Right atrium auricular region (tissue), 2 donors: Measurements from ENCODE around the gene SLX9. TPM values are rescaled to one million over a fixed set of nuclear protein-coding genes. Genes with fewer than 3 reads are reported as not detected.

Source experiments
- DNase-seq: peaks from one replicate; pipeline ENCODE4 v3.0.0-alpha.2; 2019; ENCODE audit warnings: low spot score
- H3K27ac ChIP-seq, 2 donors: fragments of 200-600 bp; sonication (generic); 1 replicate in 1 of 2; 2 replicates in 1 of 2; pipeline ENCODE4 v1.5.1; 2016 to 2019
- H3K27me3 ChIP-seq, 2 donors: fragments of 200-600 bp; sonication (generic); one replicate each; pipeline versions ENCODE4 v1.5.1 to v1.6.0; 2017 to 2019
- H3K36me3 ChIP-seq: fragments of 200-600 bp; sonication (generic); one replicate; pipeline ENCODE4 v1.5.1; 2016
- H3K4me1 ChIP-seq, 2 donors: fragments of 200-600 bp; sonication (generic); one replicate each; pipeline versions ENCODE4 v1.5.1 to v1.6.0; 2017 to 2019
- H3K4me3 ChIP-seq, 2 donors: fragments of 200-600 bp; sonication (generic); 1 replicate in 1 of 2; 2 replicates in 1 of 2; pipeline ENCODE4 v1.5.1; 2017 to 2019; ENCODE audit warnings: mild to moderate bottlenecking in 1 of 2, moderate library complexity in 1 of 2
- H3K9me3 ChIP-seq, 2 donors: fragments of 200-600 bp; sonication (generic); one replicate each; pipeline ENCODE4 v1.5.1; 2019
- CTCF ChIP-seq, 2 donors: fragments of 200-600 bp; sonication (generic); IDR thresholded peaks; one replicate each; pipeline ENCODE4 v1.5.1; 2019; ENCODE audit warnings: antibody characterized with exemption in 2 of 2
- total RNA-seq, 2 donors: library from RNA; depleted of rRNA; stranded (reverse); fragments of >200 nt; gene quantifications; one replicate each; pipeline ENCODE4 v1.1.0, GENCODE V29; 2016

SLX9 gene
- total RNA-seq, 2 donors from 2014 or later: 15.9 to 18.8 TPM

GRCh38 chr21:44959376-44960091, 19.7 kb downstream of the SLX9 start:
- no peak for DNase-seq
- peak overlapping the region; percentile 70 to 91 for H3K27ac ChIP-seq
- H3K36me3 ChIP-seq: no peaks in the 10 kb centered on the region
- no peak for TF ChIP-seq CTCF (IDR thresholded peaks at IDR 0.05)
- peak overlapping the region in 1 of 2 donors; percentile 35 for H3K4me3 ChIP-seq
- peaks cover 0 to 60% of the 10 kb centered on the region in 2 donors for H3K4me1 ChIP-seq
- H3K9me3 ChIP-seq: no peaks in the 10 kb centered on the region
- no peaks in the 10 kb centered on the region for H3K27me3 ChIP-seq

DNA sequence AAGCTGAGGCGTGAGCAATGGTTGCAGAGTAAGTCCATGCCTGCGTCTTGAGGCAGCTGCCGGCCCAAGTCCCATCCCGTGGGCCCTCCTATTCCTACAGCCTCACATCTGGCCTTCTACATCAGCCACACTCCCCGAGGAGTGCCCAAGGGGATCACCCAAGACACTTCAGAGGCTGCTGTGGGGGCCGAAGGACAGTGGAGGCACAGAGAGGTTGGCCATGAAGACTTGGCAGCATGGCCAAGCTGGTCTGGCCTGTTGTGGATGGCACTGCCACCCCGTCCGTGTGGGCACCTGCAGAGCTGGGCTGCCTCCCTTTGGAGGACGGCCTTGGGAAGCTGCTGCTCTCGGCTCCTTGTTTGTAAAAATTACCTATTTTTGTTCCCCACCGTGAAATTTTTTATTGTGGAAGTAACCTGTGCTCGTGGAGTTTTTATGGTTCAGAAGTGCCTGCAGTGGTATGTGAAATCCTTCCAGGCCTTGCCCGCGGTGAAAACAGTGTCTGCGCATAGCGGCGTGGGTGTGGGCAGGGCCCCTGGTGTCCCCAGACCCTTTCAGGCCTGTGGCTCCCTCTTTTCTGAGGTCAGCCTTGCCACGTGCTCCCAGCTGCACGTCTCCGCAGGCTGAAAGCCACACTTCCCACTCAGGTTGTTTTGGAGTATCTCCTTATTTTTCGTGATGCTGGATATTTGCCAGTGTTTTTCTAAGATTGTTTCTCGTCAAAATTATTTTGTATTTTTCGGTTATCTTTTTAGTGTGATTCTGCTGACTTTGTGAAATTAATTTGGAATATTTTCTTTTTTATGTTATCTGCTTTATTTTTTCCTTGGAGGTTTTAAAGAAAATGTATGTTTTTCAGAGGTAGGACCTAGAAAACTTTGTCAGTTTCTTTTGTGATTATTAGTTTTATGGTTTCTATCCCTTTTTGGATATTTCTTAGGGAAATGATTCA, 20.6 kb downstream of the SLX9 start:
- H3K27ac ChIP-seq: peak overlapping the region; percentile 82 to 91
- H3K27me3 ChIP-seq: no peaks in the 10 kb centered on the region
- H3K4me1 ChIP-seq: peaks cover 0 to 55% of the 10 kb centered on the region in 2 donors
- DNase-seq: no peak
- TF ChIP-seq CTCF (IDR thresholded peaks at IDR 0.05): no peak
- no peaks in the 10 kb centered on the region for H3K36me3 ChIP-seq
- no peak overlapping the region for H3K4me3 ChIP-seq
- no peaks in the 10 kb centered on the region for H3K9me3 ChIP-seq

DNA sequence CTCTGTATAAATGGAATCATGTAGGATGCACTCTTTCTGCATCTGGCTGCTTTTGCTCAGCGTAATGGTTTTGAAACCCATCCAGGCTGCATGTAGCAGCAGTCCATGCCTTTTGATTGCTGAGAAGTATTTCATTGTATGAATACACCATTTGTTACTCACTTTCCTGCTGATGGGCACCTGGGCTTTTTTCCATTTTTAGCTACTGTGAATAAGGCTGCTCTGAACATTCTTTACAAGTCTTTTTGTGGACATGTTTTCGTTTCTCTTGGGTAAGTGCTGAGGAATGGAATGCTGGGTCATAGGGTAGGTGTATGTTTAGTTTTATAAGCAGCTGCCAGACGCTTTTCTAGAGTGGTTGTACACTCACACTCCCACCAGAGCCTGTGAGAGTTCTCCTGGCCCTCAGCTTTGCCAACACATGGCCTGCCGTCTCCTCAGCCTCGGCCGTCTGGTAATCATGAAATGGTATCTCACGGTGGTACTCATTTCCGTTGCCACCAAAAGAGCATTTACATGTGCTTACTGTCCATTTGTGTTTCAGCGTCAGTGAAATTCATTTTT, 22.7 kb downstream of the SLX9 start:
- H3K9me3 ChIP-seq: no peaks in the 10 kb centered on the region
- H3K4me1 ChIP-seq: peaks cover 0 to 63% of the 10 kb centered on the region in 2 donors
- TF ChIP-seq CTCF (IDR thresholded peaks at IDR 0.05): no peak
- peak overlapping the region; percentile 54 to 82 for H3K27ac ChIP-seq
- H3K27me3 ChIP-seq: no peaks in the 10 kb centered on the region
- no peak for DNase-seq
- H3K4me3 ChIP-seq: no peak overlapping the region
- H3K36me3 ChIP-seq: peaks cover 5% of the 10 kb centered on the region

DNA sequence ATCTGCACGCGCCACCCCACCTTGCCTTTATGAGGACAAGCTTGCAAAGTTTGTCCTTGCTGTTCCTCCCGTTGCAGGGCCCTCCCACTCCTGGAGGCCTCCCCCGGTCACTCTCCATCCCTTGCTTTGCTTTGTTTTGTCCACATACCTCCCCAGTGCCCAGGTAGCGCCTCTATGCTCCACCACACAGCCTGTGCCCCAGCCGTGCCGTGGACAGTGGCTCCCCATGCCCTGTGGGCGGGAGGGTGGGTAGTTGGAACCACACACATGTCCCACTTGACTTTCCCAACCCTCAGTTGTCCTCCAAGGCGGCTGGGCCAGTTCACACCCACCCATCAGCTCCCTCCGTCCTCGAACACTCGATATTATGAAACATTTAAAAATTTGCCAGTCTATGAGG, 24.6 kb downstream of the SLX9 start:
- Histone ChIP-seq H3K36me3 (peaks cover 17% of the 10 kb centered on the region), H3K27ac (no peak overlapping the region), H3K9me3 (no peaks in the 10 kb centered on the region), H3K4me3 (no peak overlapping the region), H3K4me1 (peaks cover 0 to 61% of the 10 kb centered on the region in 2 donors), H3K27me3 (no peaks in the 10 kb centered on the region)
- no peak for DNase-seq
- no peak for TF ChIP-seq CTCF (IDR thresholded peaks at IDR 0.05)

- Histone ChIP-seq H3K4me1 (peaks cover 0 to 61% of the 10 kb centered on the region in 2 donors), H3K27ac (peak overlapping the region in 1 of 2 donors; percentile 24), H3K36me3 (peaks cover 19% of the 10 kb centered on the region), H3K4me3 (no peak overlapping the region), H3K9me3 (no peaks in the 10 kb centered on the region), H3K27me3 (no peaks in the 10 kb centered on the region)
- TF ChIP-seq CTCF (IDR thresholded peaks at IDR 0.05): no peak
- DNase-seq: no peak
Measured at GRCh38 chr21:44965251-44966022, 25.6 kb downstream of the SLX9 start.
